C4-2B (cell line): ENCODE results near the gene NEU1.

Experiments
- ZFX ChIP-seq: fragments of 450-650 bp; IDR thresholded peaks from 2 replicates; pipeline ENCODE4 v1.6.1; 2017
- TF ChIP-seq, protein P1 (sequence below): fragments of 450-650 bp; conservative IDR thresholded peaks from 2 replicates; pipeline ENCODE4 v1.5.1; 2017; ENCODE audit warnings: mild to moderate bottlenecking

DNA sequence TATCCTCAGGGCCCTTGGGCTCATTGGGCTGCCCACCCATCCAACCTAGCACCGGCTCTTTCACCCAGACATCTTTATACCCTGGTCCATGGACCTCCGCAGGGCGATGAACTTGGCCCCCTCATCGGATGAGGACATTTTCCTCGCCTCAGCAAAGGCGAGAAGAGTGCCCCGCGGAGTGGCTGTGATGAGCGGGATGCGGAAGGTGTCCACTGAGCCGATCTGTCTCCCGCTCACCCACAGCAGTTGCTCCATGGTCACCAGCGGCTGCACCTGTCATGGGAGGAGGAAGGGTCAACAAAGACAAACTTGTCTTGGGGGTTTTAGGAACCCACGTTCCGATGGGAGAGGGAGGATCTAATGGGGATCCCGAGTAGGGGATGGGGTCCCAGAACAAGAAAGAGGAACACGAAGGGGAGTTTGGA, 690 bp downstream of the NEU1 start:
- TF ChIP-seq ZFX = no peak
- TF ChIP-seq, protein P1, sequence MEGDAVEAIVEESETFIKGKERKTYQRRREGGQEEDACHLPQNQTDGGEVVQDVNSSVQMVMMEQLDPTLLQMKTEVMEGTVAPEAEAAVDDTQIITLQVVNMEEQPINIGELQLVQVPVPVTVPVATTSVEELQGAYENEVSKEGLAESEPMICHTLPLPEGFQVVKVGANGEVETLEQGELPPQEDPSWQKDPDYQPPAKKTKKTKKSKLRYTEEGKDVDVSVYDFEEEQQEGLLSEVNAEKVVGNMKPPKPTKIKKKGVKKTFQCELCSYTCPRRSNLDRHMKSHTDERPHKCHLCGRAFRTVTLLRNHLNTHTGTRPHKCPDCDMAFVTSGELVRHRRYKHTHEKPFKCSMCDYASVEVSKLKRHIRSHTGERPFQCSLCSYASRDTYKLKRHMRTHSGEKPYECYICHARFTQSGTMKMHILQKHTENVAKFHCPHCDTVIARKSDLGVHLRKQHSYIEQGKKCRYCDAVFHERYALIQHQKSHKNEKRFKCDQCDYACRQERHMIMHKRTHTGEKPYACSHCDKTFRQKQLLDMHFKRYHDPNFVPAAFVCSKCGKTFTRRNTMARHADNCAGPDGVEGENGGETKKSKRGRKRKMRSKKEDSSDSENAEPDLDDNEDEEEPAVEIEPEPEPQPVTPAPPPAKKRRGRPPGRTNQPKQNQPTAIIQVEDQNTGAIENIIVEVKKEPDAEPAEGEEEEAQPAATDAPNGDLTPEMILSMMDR = no peak
